Cardiac ventricle fibroblast (primary cell): ENCODE measurements around the gene KLRK1. TPM values are rescaled to one million over a fixed set of nuclear protein-coding genes. Genes with fewer than 3 reads are reported as not detected.

Source experiments
- total RNA-seq: library from RNA; depleted of rRNA; stranded (reverse); fragments of >200 nt; gene quantifications from 2 replicates; pipeline ENCODE4 v1.2.3, GENCODE V29; 2015

Gene KLRK1
- total RNA-seq, result not detected in 2 replicates

GRCh38 chr12:10389904-10390303 is at the start of gene KLRK1:
Gene KLRK1 (minus strand): TSS chr12:10390041. CDS start chr12:10388810, 1,231 bp downstream.

GRCh38 chr12:10435816-10436215 is 46.0 kb upstream of the KLRK1 start, which contains the start of gene KLRC2:
Gene KLRC2 (minus strand): TSS chr12:10436010. CDS start chr12:10435986, 24 bp downstream.

GRCh38 chr12:10420334-10420733 is 30.5 kb upstream of the KLRK1 start, which contains the start of gene KLRC3:
Gene KLRC3 (minus strand): TSS chr12:10420595. CDS start chr12:10420550, 45 bp downstream.

GRCh38 chr12:10409392-10409791 is 19.6 kb upstream of the KLRK1 start, which contains the start of gene KLRC4:
Gene KLRC4 (minus strand): TSS chr12:10409757. CDS start chr12:10409575, 182 bp downstream.

Other genes starting within 250 kb of the KLRK1 start
- gene OLR1, start 217.9 kb downstream of the KLRK1 start, total RNA-seq, result not detected in 2 replicates
- gene TMEM52B, start 211.0 kb downstream of the KLRK1 start, total RNA-seq, result not detected in 2 replicates
- gene GABARAPL1, start 177.2 kb downstream of the KLRK1 start, total RNA-seq, result 51.7 and 58.4 TPM in 2 replicates
- gene KLRD1, start 82.2 kb downstream of the KLRK1 start, total RNA-seq, result 0.19 and 0.88 TPM in 2 replicates
- not detected in 2 replicates for gene KLRC4, start 19.7 kb upstream of the KLRK1 start, total RNA-seq
- gene KLRC3, start 30.6 kb upstream of the KLRK1 start, total RNA-seq, result not detected in 2 replicates
- not detected in 2 replicates for gene KLRC2, start 46.0 kb upstream of the KLRK1 start, total RNA-seq
- not detected in 2 replicates for gene KLRC1, start 63.3 kb upstream of the KLRK1 start, total RNA-seq
- gene EIF2S3B, start 115.8 kb upstream of the KLRK1 start, total RNA-seq, result 0.25 and 0.29 TPM in 2 replicates
- gene MAGOHB, start 223.6 kb upstream of the KLRK1 start, total RNA-seq, result 4.7 and 7.2 TPM in 2 replicates